CD4-positive, CD25-positive, alpha-beta regulatory T cell (primary cell): ENCODE results near the gene NPLOC4. TPM values are rescaled to one million over a fixed set of nuclear protein-coding genes. Genes with fewer than 3 reads are reported as not detected.

ENCODE experiments used
- ATAC-seq, 2 donors: fragments of 150-1000 bp; cut with Tn5 transposase; one replicate each; pipeline ENCODE4 v1.10.0; 2021; ENCODE audit warnings: low read depth in 2 of 2, moderate number of reproducible peaks in 2 of 2, moderate library complexity in 1 of 2
- DNase-seq, 3 donors: peaks; one replicate each; pipeline versions ENCODE4 v3.0.0 to v3.0.0-alpha.2; 2012 to 2022; ENCODE audit warnings: mixed read lengths in 1 of 3
- H3K27ac ChIP-seq: one replicate; pipeline ENCODE4 v1.7.0; 2013; ENCODE audit warnings: mild to moderate bottlenecking, low read length; ENCODE audit not compliant: insufficient read depth, poor library complexity, severe bottlenecking
- H3K27me3 ChIP-seq: one replicate; pipeline ENCODE4 v1.7.0; 2013; ENCODE audit warnings: low read length; ENCODE audit not compliant: control insufficient read depth, insufficient read depth
- H3K36me3 ChIP-seq: one replicate; pipeline ENCODE4 v1.7.0; 2013; ENCODE audit warnings: mild to moderate bottlenecking, low read length, moderate library complexity; ENCODE audit not compliant: control insufficient read depth, insufficient read depth
- H3K4me1 ChIP-seq: 2 replicates; pipeline ENCODE4 v1.7.0; 2013; ENCODE audit warnings: mild to moderate bottlenecking, low read length; ENCODE audit not compliant: insufficient read depth, control insufficient read depth, poor library complexity, severe bottlenecking
- H3K4me3 ChIP-seq: one replicate; pipeline ENCODE4 v1.7.0; 2013; ENCODE audit warnings: low read depth, mild to moderate bottlenecking, low read length, moderate library complexity
- H3K9me3 ChIP-seq, 2 experiments: 1 replicate in 1 of 2; 2 replicates in 1 of 2; pipeline ENCODE4 v1.7.0; 2013; ENCODE audit warnings: low read length in 2 of 2, mild to moderate bottlenecking in 1 of 2, moderate library complexity in 1 of 2; ENCODE audit not compliant: control insufficient read depth in 2 of 2
- H3K27ac Mint-ChIP-seq, 3 donors: one replicate each; pipeline ENCODE4 v1.8.0; 2020 to 2022; ENCODE audit warnings: mild to moderate bottlenecking in 3 of 3, mixed read lengths in 3 of 3, moderate library complexity in 2 of 3
- H3K27me3 Mint-ChIP-seq: one replicate; pipeline ENCODE4 v1.8.0; 2022; ENCODE audit warnings: mild to moderate bottlenecking, mixed read lengths
- H3K36me3 Mint-ChIP-seq: one replicate; pipeline ENCODE4 v1.8.0; 2020; ENCODE audit warnings: mixed read lengths
- H3K4me1 Mint-ChIP-seq, 4 donors: one replicate each; pipeline ENCODE4 v1.8.0; 2020 to 2022; ENCODE audit warnings: mixed read lengths in 4 of 4, mild to moderate bottlenecking in 1 of 4
- H3K4me3 Mint-ChIP-seq, 4 donors: one replicate each; pipeline ENCODE4 v1.8.0; 2020 to 2022; ENCODE audit warnings: mild to moderate bottlenecking in 4 of 4, mixed read lengths in 4 of 4, moderate library complexity in 3 of 4
- H3K9me3 Mint-ChIP-seq, 7 donors: one replicate each; pipeline ENCODE4 v1.8.0; 2020 to 2022; ENCODE audit warnings: mixed read lengths in 7 of 7, mild to moderate bottlenecking in 3 of 7, moderate library complexity in 2 of 7
- polyA plus RNA-seq, 4 donors: library from polyadenylated mRNA; unstranded; fragments of 300-500 nt; fragmentation: Illumina TruSeq; gene quantifications; one replicate each; pipeline ENCODE4 v1.2.3, GENCODE V29; 2021
- total RNA-seq: library from RNA; stranded (reverse); gene quantifications from one replicate; pipeline ENCODE4 v1.2.3, GENCODE V29; 2022

Gene NPLOC4
- total and polyA plus RNA-seq, 5 donors from 2014 or later = 48.6 to 103 (median 51.9) TPM

DNA sequence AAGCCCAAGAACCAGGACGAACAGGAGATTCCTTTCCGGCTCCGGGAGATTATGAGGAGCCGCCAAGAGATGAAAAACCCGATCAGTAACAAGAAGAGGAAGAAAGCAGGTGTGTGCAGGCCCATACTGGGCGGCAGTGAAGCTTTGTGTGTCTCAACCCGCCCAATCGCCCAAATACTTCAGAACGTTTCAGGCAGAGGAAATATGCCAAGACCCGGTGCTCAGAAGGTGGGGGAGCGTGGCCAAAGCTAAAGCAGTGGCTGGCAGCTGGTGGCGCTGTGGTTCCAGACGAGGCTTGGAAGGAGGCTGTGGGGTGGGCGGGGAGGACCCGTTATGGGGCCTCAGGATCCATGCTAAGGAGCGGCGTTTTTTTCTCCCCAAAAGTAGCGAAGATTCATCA lies 30.8 kb upstream of the NPLOC4 start:
- Histone ChIP-seq H3K27ac (no peak overlapping the region), H3K4me1 (peaks cover 38% of the 10 kb centered on the region), H3K36me3 (peaks cover 34% of the 10 kb centered on the region), H3K9me3 (no peaks in the 10 kb centered on the region), H3K27me3 (no peaks in the 10 kb centered on the region), H3K4me3 (no peak overlapping the region)
- H3K27ac Mint-ChIP-seq = peak overlapping the region; percentile 53 to 93 (median 83)
- H3K4me1 Mint-ChIP-seq = peaks cover 8 to 50% (median 21%) of the 10 kb centered on the region in 4 donors
- no peaks in the 10 kb centered on the region for H3K27me3 Mint-ChIP-seq
- DNase-seq = no peak
- peaks cover 7% of the 10 kb centered on the region for H3K36me3 Mint-ChIP-seq
- peaks cover 0 to 2% (median 0%) of the 10 kb centered on the region in 7 donors for H3K9me3 Mint-ChIP-seq
- H3K4me3 Mint-ChIP-seq = peak overlapping the region; percentile 88 to 100 (median 96)
- ATAC-seq = no peak

DNA sequence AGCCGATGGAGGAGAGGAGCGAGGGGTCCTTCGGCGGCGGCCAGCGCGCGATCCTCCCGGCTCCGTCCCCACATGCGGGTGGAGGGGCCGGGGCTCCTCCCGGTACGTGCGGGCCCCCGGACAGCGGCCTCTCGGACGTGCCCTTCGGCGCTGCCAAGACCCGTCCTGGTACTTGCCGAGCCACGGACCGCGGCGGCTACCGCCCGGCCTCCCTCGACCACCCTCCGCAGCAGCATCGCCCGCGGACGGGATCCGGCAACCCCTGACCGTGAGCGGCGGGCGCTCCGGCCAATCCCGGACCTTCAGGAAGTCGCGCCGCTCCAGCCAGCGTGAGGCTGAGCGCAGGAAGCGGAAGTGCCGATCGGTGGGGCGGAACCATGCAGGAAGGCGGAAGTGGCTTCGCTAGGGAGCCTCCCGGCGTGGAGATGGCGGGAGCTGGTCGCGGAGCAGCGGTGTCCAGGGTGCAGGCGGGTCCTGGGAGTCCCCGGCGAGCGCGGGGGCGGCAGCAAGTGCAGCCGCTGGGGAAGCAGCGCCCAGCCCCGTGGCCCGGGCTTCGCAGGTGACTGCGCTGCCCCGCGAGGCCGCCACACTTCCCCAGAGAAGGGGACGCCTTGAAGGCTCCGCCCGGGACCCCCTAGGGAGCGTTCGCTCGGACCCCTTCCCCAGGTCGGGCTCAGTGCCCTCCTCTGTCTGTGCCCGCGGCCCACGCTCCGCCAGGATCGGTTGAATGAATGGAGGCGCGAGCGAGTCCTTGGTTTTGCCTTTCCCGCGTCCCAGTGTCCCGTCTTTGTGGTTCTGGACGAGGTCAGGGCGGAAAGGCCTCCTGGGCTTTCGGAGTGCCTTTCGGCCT lies 29.7 kb upstream of the NPLOC4 start, which contains the start of the genes CCDC137 and OXLD1:
CCDC137 (plus strand) TSS at position 396 of the 850 bp plus-strand sequence; CDS start at position 426, 30 bp downstream.
OXLD1 (minus strand) TSS at position 264 of the 850 bp plus-strand sequence; CDS start at position 236, 28 bp downstream.
- ATAC-seq (peak; percentile 94 to 98), DNase-seq (peak; percentile 91 to 96 (median 92))
- Mint-ChIP-seq H3K36me3 (peaks cover 7% of the 10 kb centered on the region), H3K4me3 (peak within 1 kb of the TSS; percentile 94 to 100 (median 96)), H3K27me3 (no peaks in the 10 kb centered on the region), H3K27ac (peak within 1 kb of the TSS; percentile 93 to 97 (median 95)), H3K9me3 (peaks cover 0 to 2% (median 0%) of the 10 kb centered on the region in 7 donors), H3K4me1 (peaks cover 8 to 55% (median 22%) of the 10 kb centered on the region in 4 donors)
- H3K4me1 ChIP-seq = peaks cover 43% of the 10 kb centered on the region
- H3K36me3 ChIP-seq = peaks cover 23% of the 10 kb centered on the region
- no peaks in the 10 kb centered on the region for H3K9me3 ChIP-seq
- H3K27me3 ChIP-seq = no peaks in the 10 kb centered on the region
- peak within 1 kb of the TSS; percentile 83 for H3K4me3 ChIP-seq
- peak within 1 kb of the TSS; percentile 90 for H3K27ac ChIP-seq

DNA sequence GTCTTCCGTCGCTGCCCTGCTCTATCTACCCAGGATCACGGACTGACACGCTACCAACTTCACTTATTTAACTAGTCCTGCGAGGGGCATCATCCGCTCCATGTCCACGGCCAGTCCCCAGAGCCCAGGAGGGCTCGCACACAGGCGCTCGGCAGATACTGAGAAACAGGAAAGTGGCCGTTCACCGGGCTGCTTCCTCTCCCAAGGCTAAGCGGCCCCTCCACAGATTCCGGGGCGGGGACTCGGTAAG lies 29.1 kb upstream of the NPLOC4 start:
- no peaks in the 10 kb centered on the region for H3K27me3 Mint-ChIP-seq
- peaks cover 8 to 55% (median 22%) of the 10 kb centered on the region in 4 donors for H3K4me1 Mint-ChIP-seq
- H3K27ac ChIP-seq = peak overlapping the region; percentile 90
- no peaks in the 10 kb centered on the region for H3K27me3 ChIP-seq
- H3K36me3 ChIP-seq = peaks cover 17% of the 10 kb centered on the region
- peak overlapping the region; percentile 93 to 95 (median 94) for H3K27ac Mint-ChIP-seq
- peak overlapping the region; percentile 94 to 100 (median 96) for H3K4me3 Mint-ChIP-seq
- peak overlapping the region; percentile 83 for H3K4me3 ChIP-seq
- H3K9me3 ChIP-seq = no peaks in the 10 kb centered on the region
- peaks cover 43% of the 10 kb centered on the region for H3K4me1 ChIP-seq
- H3K9me3 Mint-ChIP-seq = peaks cover 0 to 2% (median 0%) of the 10 kb centered on the region in 7 donors
- ATAC-seq (peak; percentile 9 to 17), DNase-seq (peak in 1 of 3 donors; percentile 60)
- peaks cover 7% of the 10 kb centered on the region for H3K36me3 Mint-ChIP-seq

DNA sequence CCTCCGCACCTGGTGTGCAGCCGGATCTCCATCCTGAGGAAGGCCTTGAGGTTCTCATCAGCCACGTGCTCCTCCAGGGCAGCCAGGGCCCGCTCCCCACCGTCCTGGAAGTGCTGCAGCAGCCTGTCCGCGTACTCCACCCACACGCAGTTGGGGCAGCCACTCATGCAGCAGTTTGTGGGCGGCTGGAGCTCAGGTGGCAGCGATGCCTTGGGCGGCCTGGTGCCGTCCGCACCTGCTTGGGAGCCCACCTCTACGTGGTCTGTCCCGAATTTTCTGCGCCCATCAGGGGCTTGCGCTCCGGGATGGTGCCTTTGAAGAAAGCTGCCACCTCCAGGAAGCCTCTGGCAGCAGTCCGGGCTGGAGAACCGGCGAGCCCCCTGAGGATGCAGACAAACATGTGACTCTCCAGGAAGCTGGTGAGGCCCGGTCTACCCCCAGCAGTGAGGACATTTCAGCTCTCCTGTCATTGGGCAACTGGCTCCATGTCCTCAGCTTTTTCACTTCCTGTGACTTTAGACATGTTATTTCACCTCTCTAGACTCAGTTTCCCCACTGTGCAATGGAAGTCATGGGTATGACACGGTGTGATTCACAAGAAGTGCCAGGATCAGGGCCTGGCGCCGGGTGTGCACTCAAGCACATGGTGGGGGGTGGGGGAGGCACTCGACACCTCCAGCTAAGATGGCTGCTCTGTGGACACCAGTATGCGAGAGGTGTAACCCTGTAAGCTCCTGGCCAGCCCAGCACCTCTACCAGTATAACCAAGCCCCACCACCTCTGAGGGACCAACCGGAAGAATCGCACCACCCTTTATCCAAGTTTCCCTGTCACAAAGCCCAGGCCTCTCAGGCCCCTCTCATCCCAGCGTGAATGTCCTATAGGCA lies 28.5 kb upstream of the NPLOC4 start:
- Mint-ChIP-seq H3K4me1 (peaks cover 8 to 55% (median 22%) of the 10 kb centered on the region in 4 donors), H3K36me3 (peaks cover 7% of the 10 kb centered on the region), H3K27me3 (no peaks in the 10 kb centered on the region), H3K27ac (peak overlapping the region; percentile 93 to 95 (median 94)), H3K4me3 (peak overlapping the region; percentile 94 to 100 (median 96)), H3K9me3 (peaks cover 0 to 2% (median 0%) of the 10 kb centered on the region in 7 donors)
- H3K27me3 ChIP-seq = no peaks in the 10 kb centered on the region
- peak; percentile 15 to 19 for ATAC-seq
- H3K27ac ChIP-seq = peak overlapping the region; percentile 90
- H3K9me3 ChIP-seq = no peaks in the 10 kb centered on the region
- DNase-seq = peak in 2 of 3 donors; percentile 29 to 71
- peak overlapping the region; percentile 83 for H3K4me3 ChIP-seq
- peaks cover 13% of the 10 kb centered on the region for H3K36me3 ChIP-seq
- peaks cover 43% of the 10 kb centered on the region for H3K4me1 ChIP-seq

DNA sequence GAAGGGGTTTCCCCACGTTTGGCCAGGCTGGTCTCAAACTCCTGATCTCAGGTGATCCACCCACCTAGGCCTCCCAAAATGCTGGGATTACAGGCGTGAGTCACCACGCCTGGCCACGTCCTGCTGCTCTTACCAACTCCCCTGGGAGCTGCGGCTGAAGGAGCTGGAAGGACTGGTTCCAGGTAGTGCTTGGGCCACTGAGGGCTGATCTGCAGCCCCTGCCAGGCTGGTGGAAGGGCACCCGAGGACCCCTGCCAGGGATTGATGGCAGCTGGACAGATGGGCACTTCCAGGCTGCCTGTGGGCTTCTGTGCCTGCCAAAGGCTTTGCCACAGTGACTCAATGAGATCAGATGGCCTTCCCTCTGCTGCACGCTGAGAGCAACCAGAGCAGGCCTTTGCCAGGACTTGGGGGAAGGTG lies 27.1 kb upstream of the NPLOC4 start:
- peaks cover 43% of the 10 kb centered on the region for H3K4me1 ChIP-seq

DNA sequence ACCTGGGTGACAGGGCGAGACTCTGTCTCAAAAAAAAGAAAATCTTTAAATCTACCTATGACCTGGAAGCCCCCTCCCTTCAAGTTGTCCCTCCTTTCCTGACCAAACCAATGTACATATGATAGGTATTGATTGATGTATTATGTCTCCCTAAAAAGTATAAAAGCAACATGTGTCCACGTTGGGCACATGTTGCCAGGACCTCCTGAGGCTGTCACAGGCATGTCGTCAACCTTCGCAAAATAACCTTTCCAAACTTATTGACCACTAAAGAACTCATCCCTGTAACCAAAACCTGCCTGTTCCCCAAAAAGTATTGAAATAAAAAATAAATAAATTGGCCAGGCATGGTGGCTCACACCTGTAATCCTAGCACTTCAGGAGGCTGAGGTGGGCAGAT lies 25.1 kb upstream of the NPLOC4 start:
- no peak overlapping the region for H3K4me3 ChIP-seq
- no peaks in the 10 kb centered on the region for H3K27me3 Mint-ChIP-seq
- H3K27ac Mint-ChIP-seq = peak overlapping the region in 2 of 3 donors; percentile 11 to 88

More for the DNA sequence above, 27.1 kb upstream of the NPLOC4 start:
- no peak for DNase-seq
- Mint-ChIP-seq H3K36me3 (peaks cover 7% of the 10 kb centered on the region), H3K9me3 (peaks cover 0 to 2% (median 0%) of the 10 kb centered on the region in 7 donors), H3K27me3 (no peaks in the 10 kb centered on the region), H3K27ac (no peak overlapping the region), H3K4me1 (peaks cover 8 to 50% (median 22%) of the 10 kb centered on the region in 4 donors), H3K4me3 (peak overlapping the region in 2 of 4 donors; percentile 11 to 44)
- Histone ChIP-seq H3K9me3 (no peaks in the 10 kb centered on the region), H3K4me3 (no peak overlapping the region), H3K36me3 (peaks cover 2% of the 10 kb centered on the region), H3K27me3 (no peaks in the 10 kb centered on the region), H3K27ac (no peak overlapping the region)
- ATAC-seq = no peak

DNA sequence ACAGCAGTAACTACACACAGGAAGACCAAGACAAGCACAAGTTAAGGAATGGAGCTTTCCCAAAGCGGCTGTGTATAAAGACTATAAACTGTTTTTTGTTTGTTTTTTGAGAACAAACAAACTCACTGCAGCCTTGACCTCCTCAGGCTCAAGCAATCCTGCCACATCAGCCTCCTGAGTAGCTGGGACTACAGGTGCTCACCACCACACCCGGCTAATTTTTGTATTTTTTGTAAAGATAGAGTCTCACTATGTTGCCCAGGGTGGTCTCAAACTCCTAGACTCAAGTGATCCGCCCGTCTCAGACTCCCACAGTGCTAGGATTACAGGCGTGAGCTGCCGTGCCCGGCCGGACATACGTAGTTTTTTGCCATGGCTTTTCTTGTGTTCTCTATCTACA lies 23.5 kb upstream of the NPLOC4 start:
- Mint-ChIP-seq H3K36me3 (no peaks in the 10 kb centered on the region), H3K27me3 (no peaks in the 10 kb centered on the region), H3K9me3 (no peaks in the 10 kb centered on the region), H3K27ac (no peak overlapping the region), H3K4me3 (peak overlapping the region in 1 of 4 donors; percentile 54), H3K4me1 (peaks cover 0 to 28% (median 4%) of the 10 kb centered on the region in 4 donors)
- H3K27me3 ChIP-seq = no peaks in the 10 kb centered on the region
- peaks cover 17% of the 10 kb centered on the region for H3K4me1 ChIP-seq
- H3K9me3 ChIP-seq = no peaks in the 10 kb centered on the region
- no peak overlapping the region for H3K4me3 ChIP-seq
- ATAC-seq (no peak), DNase-seq (no peak)
- no peak overlapping the region for H3K27ac ChIP-seq
- H3K36me3 ChIP-seq = no peaks in the 10 kb centered on the region

More for the DNA sequence above, 25.1 kb upstream of the NPLOC4 start:
- H3K4me3 Mint-ChIP-seq = no peak overlapping the region
- peaks cover 0 to 39% (median 12%) of the 10 kb centered on the region in 4 donors for H3K4me1 Mint-ChIP-seq
- peaks cover 0 to 2% (median 0%) of the 10 kb centered on the region in 7 donors for H3K9me3 Mint-ChIP-seq
- DNase-seq (no peak), ATAC-seq (no peak)
- Histone ChIP-seq H3K4me1 (peaks cover 27% of the 10 kb centered on the region), H3K36me3 (no peaks in the 10 kb centered on the region), H3K9me3 (no peaks in the 10 kb centered on the region), H3K27ac (no peak overlapping the region), H3K27me3 (no peaks in the 10 kb centered on the region)
- H3K36me3 Mint-ChIP-seq = peaks cover 4% of the 10 kb centered on the region
